HG02943 (cell line): ENCODE results near the gene SNX1.
A peak's percentile ranks its signal among the peaks of the same experiment; 100 is the strongest.

ENCODE experiments used
- ATAC-seq: cut with Tn5 transposase; IDR thresholded peaks from one replicate; pipeline ENCODE4 v1.9.1; 2021; ENCODE audit warnings: mild to moderate bottlenecking, low read depth, moderate library complexity; ENCODE audit not compliant: unreplicated experiment

The SNX1 gene

GRCh38 chr15:64144192-64144564 lies 48.4 kb downstream of the SNX1 start:
- ATAC-seq, result peak; percentile 22

GRCh38 chr15:64144565-64145281 lies 48.9 kb downstream of the SNX1 start:
- peak; percentile 55 for ATAC-seq

- no peak for ATAC-seq
Observed at GRCh38 chr15:64146041-64146440, 50.3 kb downstream of the SNX1 start.

DNA sequence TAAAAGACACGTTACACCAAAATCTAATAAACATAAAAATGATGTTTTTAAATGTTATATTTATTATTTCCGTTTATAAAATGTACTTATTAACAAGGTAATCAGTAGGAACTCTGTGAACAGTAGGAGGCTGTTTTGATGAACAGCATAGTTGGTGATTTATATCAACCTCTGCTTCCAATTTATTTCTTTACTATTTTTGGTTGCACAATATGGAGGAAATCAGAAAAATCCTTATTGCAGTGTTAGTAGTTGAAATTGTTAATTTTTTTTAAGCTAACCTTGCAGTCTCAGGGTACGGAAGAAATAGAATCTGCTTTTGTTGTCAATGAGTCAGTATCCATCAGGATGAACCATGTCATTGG lies 50.7 kb downstream of the SNX1 start:
- no peak for ATAC-seq

- ATAC-seq, result no peak
Observed at GRCh38 chr15:64146885-64147681, 51.3 kb downstream of the SNX1 start.

DNA sequence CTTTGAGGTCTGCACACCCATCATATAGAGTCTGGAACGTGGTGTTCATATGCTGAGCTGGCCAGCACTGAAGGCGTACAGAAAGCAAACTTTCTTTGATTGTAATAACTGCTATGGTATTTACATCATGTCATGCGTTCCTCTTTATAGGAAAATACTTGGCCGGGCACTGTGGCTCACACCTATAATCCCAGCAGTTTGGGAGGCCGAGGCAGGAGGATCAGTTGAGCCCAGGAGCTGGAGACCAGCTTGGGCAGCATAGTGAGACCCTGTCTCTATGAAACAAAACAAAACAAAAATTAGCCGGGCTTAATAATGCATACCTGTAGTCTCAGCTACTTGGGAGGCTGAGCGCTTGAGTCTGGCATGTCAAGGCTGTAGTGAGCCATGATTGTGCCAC lies 52.4 kb downstream of the SNX1 start:
- ATAC-seq, result no peak

DNA sequence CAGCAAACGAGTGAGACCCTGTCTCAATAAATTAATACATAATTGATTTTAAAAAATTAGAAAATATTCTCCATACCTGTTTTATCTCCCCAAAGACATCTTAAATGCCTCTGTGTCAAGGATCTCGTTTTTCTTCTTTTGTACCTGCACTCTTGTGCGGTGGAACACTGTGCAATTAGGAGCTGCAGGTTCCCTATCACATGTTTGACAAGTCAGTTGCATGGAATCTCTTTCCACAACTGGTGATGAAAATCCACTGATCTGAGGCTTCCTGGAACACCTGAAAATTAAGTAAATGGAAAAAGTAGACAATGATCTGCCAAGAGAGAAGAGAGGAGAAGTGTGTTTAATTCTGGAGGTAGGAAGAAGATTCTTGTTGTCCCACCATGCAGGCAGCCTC lies 52.8 kb downstream of the SNX1 start:
- ATAC-seq, result no peak

DNA sequence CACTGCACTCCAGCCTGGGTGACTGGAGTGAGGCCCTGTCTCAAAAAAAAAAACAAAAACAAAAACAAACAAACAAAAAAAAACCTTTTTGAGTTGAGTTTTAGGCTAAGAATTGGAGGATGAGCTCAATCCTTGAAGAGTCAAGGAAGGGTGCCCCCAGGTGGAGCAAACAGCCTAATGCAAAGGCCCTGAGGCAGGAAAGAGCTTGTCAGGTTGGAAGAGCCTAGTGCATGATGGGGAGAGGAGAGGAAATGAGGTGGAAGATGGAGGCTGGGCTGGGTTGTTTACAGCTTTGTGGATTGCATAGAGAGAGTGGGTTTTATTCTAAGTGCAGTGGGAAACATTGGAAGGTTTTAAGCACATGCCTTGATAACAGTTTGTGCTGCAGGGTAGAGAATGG lies 53.6 kb downstream of the SNX1 start:
- no peak for ATAC-seq

- no peak for ATAC-seq
Observed at GRCh38 chr15:64149893-64150578, 54.3 kb downstream of the SNX1 start.

GRCh38 chr15:64151727-64152506 lies 56.1 kb downstream of the SNX1 start, which contains the start of gene SNX22:
Gene SNX22 (plus strand): TSS chr15:64151731. CDS start chr15:64151776, 45 bp downstream.
- peak; percentile 2 for ATAC-seq

DNA sequence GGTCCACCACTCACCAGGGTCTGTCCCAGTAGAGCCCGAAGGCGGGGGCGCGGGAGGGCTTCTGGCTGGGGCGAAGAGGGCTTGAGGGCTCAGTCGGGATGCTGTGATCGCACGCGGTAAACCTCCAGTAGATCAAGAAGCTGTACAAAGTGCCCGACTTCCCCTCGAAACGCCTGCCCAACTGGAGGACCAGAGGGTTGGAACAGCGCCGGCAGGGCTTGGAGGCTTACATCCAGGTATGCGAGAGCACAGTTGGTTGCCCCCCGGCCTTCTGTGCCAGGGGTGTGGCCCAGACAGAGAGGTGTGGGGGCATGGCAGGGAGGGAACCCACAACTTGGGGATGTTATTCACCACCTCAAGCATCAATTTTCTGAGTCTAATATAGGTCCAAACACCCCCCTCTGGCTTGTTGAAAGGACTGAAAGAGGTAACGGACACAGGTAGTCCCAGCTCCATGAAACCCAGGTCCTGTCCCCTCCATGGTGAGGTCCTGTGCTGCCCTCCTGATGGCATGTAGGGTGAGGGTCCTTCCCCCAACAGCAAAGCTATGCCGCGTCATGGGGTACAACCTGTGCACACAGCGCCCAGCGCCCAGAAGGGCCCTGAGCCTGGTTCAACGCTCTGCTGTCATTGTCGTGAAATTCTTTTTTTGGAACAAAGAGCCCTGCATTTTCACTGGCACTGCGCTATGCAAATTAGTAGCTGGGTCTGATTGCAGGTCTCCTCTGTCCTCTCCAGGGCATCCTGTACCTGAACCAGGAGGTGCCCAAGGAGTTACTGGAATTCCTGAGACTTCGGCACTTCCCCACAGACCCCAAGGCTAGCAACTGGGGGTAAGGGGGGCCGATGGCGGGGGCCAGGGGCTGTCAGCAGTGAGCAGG lies 57.0 kb downstream of the SNX1 start:
- ATAC-seq, result no peak

- no peak for ATAC-seq
Observed at GRCh38 chr15:64153480-64154367, 57.9 kb downstream of the SNX1 start.

DNA sequence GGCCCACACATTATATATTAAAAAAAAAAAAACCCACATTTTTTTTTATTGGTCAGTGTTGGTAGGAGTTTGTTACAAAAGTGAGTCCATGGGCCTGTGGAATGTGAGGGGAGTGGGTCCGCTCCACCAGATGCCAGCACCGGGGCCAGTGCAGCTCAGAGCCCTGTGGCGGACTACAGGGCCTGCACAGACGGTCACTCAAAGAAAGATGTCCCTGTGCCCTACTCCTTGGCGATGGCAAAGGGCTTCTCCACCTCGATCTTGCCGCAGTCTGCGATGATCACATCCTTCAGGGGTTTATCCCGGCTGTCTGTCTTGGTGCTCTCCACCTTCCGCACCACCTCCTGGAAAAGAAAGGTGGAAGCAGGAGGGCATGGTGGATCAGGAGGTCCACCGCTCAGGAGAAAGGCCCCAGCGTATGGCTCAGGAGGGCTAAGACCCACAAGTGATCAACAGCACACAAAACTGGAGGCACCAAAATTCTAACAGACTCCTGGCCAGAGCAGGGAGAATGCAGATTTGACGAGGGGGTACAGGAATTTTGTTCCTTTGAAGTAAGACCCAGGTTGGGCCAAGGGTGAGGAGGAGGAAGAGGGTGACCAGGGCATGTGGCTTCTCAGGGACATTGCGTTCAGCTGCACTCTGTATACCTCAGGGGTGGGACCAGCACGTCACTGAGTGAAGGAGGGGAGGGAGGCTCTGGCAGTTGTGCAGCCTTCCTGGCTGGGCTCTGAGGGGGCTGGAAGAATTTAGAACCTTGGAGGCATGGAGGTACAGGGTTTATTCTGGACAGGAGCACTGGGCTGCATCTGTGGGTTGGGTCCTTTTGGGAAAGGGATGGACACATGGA lies 60.2 kb downstream of the SNX1 start:
- no peak for ATAC-seq

GRCh38 chr15:64156652-64157331 lies 61.0 kb downstream of the SNX1 start:
- no peak for ATAC-seq

DNA sequence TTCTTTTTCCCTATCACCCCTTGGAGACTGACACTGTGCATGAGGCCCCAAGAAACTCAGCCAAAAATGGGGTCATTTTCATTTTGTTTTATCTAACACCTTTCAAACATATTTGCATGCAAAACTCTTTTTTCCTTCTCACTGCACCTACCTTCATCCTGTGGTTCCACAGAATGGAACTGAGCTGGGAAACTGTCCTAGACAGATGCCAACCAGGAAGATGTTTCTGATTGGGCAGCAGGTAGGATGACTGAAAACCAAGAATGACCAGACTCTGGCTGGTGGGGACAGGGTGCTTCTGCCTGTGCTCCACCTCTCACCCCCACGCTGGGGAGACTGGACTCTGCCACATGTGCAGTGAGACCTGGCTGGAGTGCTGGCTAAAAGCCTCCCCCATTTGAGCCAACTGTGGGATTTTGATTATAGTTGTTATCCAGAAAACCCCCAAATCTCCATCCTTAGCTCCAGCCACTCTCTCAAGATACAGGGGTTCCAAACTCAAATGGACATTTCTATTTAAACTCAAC lies 61.9 kb downstream of the SNX1 start:
- ATAC-seq, result no peak

DNA sequence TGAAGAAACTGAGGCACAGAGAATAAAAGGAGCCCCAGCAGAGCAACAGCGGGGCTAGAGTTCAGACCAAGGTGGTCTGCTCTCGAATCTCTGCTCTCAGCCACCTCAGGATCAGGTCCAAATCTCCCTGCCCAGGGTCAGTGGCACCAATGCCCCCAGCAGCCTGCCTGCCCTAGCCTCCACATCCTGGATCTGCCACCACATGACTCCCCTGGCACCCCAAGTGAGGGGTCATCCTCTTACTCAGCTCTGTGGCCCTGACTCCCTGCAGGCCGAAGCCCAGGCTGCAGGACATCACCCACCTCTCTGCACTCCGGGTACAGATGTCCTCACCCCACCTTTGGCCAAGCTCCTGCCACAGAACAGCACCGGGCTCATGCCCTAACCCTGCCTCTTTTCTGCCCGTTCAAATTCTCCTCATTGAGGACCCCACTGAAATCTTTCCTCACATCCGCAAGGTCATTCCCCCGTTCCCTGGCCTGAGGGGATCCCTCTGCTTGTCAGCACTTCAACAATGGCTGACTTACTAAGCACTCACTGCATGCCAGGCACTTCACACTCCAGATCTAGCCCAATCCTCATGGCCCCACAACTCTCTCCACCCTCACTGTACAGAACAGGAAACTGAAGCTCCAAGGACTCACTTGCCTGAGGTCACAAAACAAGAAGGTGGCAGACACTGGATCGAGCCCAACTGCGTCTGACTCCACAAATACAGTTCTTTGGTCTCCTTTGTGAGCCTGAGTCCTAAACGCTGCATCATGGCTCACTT lies 62.8 kb downstream of the SNX1 start:
- no peak for ATAC-seq
